ENCODE measurements around the gene LTC4S.

DNA sequence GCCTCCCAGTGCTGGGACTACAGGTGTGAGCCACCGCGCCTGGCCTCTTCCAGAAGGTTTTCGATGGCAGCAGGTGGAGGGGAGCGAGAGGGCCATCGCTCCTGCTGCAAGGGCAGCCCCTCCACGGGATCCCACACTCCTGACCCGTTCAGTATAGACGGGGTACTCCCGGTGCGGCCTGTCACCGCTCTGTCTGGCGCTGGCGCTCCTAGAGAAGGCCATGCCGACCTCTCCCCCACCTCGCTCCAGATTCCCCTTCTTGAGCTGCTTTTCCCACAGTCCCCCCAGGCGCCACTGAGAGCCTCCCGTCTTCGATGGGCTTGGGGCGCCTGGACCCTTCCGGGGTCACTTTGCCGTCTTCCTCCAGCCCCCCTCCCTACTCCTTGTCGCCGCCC is 22.6 kb downstream of the LTC4S start:
- TF ChIP-seq EZH2 (IDR thresholded peaks at IDR 0.05; ENCODE audit: borderline replicate concordance): no peak
- TF ChIP-seq, protein P1, sequence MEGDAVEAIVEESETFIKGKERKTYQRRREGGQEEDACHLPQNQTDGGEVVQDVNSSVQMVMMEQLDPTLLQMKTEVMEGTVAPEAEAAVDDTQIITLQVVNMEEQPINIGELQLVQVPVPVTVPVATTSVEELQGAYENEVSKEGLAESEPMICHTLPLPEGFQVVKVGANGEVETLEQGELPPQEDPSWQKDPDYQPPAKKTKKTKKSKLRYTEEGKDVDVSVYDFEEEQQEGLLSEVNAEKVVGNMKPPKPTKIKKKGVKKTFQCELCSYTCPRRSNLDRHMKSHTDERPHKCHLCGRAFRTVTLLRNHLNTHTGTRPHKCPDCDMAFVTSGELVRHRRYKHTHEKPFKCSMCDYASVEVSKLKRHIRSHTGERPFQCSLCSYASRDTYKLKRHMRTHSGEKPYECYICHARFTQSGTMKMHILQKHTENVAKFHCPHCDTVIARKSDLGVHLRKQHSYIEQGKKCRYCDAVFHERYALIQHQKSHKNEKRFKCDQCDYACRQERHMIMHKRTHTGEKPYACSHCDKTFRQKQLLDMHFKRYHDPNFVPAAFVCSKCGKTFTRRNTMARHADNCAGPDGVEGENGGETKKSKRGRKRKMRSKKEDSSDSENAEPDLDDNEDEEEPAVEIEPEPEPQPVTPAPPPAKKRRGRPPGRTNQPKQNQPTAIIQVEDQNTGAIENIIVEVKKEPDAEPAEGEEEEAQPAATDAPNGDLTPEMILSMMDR (IDR thresholded peaks at IDR 0.05; ENCODE audit: poor library complexity): no peak
- no peak for TF ChIP-seq EZH2phosphoT487 (IDR thresholded peaks at IDR 0.05; ENCODE audit: low read depth, severe bottlenecking, unreplicated experiment)

Measured in hepatocyte (in vitro differentiated cells).